ENCODE measurements around the gene BET1L.

GRCh38 chr11:211741-212140 lies 4.5 kb upstream of the BET1L start:
- TF ChIP-seq ESRRG (CRISPR knock-in tag; IDR thresholded peaks at IDR 0.05) (no peak), BACH2 (CRISPR knock-in tag; IDR thresholded peaks at IDR 0.05; ENCODE audit: borderline replicate concordance) (no peak), CREB5 (CRISPR knock-in tag; IDR thresholded peaks at IDR 0.05; ENCODE audit: low read depth) (no peak), ZNF8 (CRISPR knock-in tag; IDR thresholded peaks at IDR 0.05) (no peak), ZFP30 (CRISPR knock-in tag; IDR thresholded peaks at IDR 0.05) (no peak), ZFP3 (CRISPR knock-in tag; IDR thresholded peaks at IDR 0.05) (no peak), TCF4 (CRISPR knock-in tag; IDR thresholded peaks at IDR 0.05; ENCODE audit: borderline replicate concordance) (no peak), OSR1 (CRISPR knock-in tag; IDR thresholded peaks at IDR 0.05) (no peak), CSDC2 (CRISPR knock-in tag; IDR thresholded peaks at IDR 0.05) (no peak)
- TF ChIP-seq, protein P1, sequence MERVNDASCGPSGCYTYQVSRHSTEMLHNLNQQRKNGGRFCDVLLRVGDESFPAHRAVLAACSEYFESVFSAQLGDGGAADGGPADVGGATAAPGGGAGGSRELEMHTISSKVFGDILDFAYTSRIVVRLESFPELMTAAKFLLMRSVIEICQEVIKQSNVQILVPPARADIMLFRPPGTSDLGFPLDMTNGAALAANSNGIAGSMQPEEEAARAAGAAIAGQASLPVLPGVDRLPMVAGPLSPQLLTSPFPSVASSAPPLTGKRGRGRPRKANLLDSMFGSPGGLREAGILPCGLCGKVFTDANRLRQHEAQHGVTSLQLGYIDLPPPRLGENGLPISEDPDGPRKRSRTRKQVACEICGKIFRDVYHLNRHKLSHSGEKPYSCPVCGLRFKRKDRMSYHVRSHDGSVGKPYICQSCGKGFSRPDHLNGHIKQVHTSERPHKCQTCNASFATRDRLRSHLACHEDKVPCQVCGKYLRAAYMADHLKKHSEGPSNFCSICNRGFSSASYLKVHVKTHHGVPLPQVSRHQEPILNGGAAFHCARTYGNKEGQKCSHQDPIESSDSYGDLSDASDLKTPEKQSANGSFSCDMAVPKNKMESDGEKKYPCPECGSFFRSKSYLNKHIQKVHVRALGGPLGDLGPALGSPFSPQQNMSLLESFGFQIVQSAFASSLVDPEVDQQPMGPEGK (CRISPR knock-in tag; IDR thresholded peaks at IDR 0.05; ENCODE audit: borderline replicate concordance): no peak

Data from SK-N-SH treated with all-trans-retinoic acid at 6 μM for 48 hours (cell line).